GM23248 (cell line): ENCODE measurements around the gene COL12A1. TPM values are rescaled to one million over a fixed set of nuclear protein-coding genes. Genes with fewer than 3 reads are reported as not detected.
A peak's percentile ranks its signal among the peaks of the same experiment; 100 is the strongest.

Experiments
- DNase-seq: peaks from one replicate; pipeline ENCODE4 v3.0.0-alpha.2; 2015
- H2AFZ ChIP-seq: fragments of 200-600 bp; sonication (generic); 2 replicates; pipeline ENCODE4 v1.6.1; 2016; ENCODE audit warnings: antibody characterized with exemption
- H3F3A ChIP-seq: fragments of 200-600 bp; sonication (generic); 2 replicates; pipeline ENCODE4 v1.6.1; 2016; ENCODE audit warnings: mild to moderate bottlenecking, antibody characterized with exemption, mixed run types; ENCODE audit not compliant: insufficient read depth
- H3K27ac ChIP-seq: fragments of 200-600 bp; sonication (generic); 2 replicates; pipeline ENCODE4 v1.5.1; 2016; ENCODE audit warnings: mild to moderate bottlenecking
- H3K27me3 ChIP-seq: fragments of 200-600 bp; sonication (generic); replicated peaks from 2 replicates; pipeline ENCODE4 v1.6.1; 2016; ENCODE audit warnings: mild to moderate bottlenecking; ENCODE audit not compliant: insufficient read depth
- H3K36me3 ChIP-seq: fragments of 200-600 bp; sonication (generic); 2 replicates; pipeline ENCODE4 v1.6.1; 2016; ENCODE audit warnings: low read depth, mild to moderate bottlenecking
- H3K4me1 ChIP-seq: fragments of 200-600 bp; sonication (generic); 2 replicates; pipeline ENCODE4 v1.6.1; 2016; ENCODE audit warnings: mild to moderate bottlenecking; ENCODE audit not compliant: insufficient read depth
- H3K4me2 ChIP-seq: fragments of 200-600 bp; sonication (generic); one replicate; pipeline ENCODE4 v1.6.1; 2016; ENCODE audit warnings: mild to moderate bottlenecking; ENCODE audit not compliant: unreplicated experiment
- H3K4me3 ChIP-seq: fragments of 200-600 bp; sonication (generic); 2 replicates; pipeline ENCODE4 v1.5.1; 2016; ENCODE audit warnings: mild to moderate bottlenecking
- H3K79me2 ChIP-seq: fragments of 200-600 bp; sonication (generic); 2 replicates; pipeline ENCODE4 v1.6.1; 2016; ENCODE audit warnings: mild to moderate bottlenecking; ENCODE audit not compliant: insufficient read depth
- H3K9ac ChIP-seq: fragments of 200-600 bp; sonication (generic); 2 replicates; pipeline ENCODE4 v1.6.1; 2016; ENCODE audit warnings: mild to moderate bottlenecking
- H3K9me2 ChIP-seq: fragments of 200-600 bp; sonication (generic); 2 replicates; pipeline ENCODE4 v1.6.1; 2016; ENCODE audit warnings: mixed run types, mild to moderate bottlenecking, moderate library complexity; ENCODE audit not compliant: insufficient read depth
- H3K9me3 ChIP-seq: fragments of 200-600 bp; sonication (generic); one replicate; pipeline ENCODE4 v1.6.1; 2017; ENCODE audit warnings: low read depth
- H4K20me1 ChIP-seq: fragments of 200-600 bp; sonication (generic); 2 replicates; pipeline ENCODE4 v1.6.0; 2016; ENCODE audit not compliant: insufficient read depth
- EZH2 ChIP-seq: fragments of 200-600 bp; sonication (generic); IDR thresholded peaks from 2 replicates; pipeline ENCODE4 v1.6.1; 2018; ENCODE audit warnings: antibody characterized with exemption, mild to moderate bottlenecking; ENCODE audit not compliant: insufficient read depth, poor library complexity, severe bottlenecking
- EZH2phosphoT487 ChIP-seq: fragments of 200-600 bp; sonication (generic); IDR thresholded peaks from 2 replicates; pipeline ENCODE4 v1.6.1; 2018; ENCODE audit warnings: antibody characterized with exemption, moderate library complexity, mild to moderate bottlenecking, low read depth; ENCODE audit not compliant: insufficient read depth
- WGBS, 2 experiments: methylation state at CpG; one replicate each; pipeline ENCODE4 v1.1.6; 2015 to 2017; ENCODE audit warnings: low lambda C conversion rate in 2 of 2, low coverage in 1 of 2; ENCODE audit errors: missing lambda C conversion rate in 2 of 2; 5-methylcytosine and 5-hydroxymethylcytosine counted together
- in situ Hi-C: fragments of 300-500 bp; cut with MboI; formaldehyde crosslinking; loops from 2 replicates; pipeline ENCODE4 v1.15.0; 2020
- polyA plus RNA-seq: library from polyadenylated mRNA; unstranded; fragments of >200 nt; fragmentation: Nextera tagmentation; extraction: Ambion mirVana; gene quantifications from 2 replicates; pipeline ENCODE4 v1.2.1, GENCODE V29; 2016
- total RNA-seq: library from RNA; depleted of rRNA; stranded (reverse); fragments of >200 nt; shearing (Covaris generic); gene quantifications from 2 replicates; pipeline ENCODE4 v1.2.3, GENCODE V29; 2014

COL12A1 gene
- total and polyA plus RNA-seq, 2 experiments from 2014 or later: 253 to 1,033 TPM

DNA sequence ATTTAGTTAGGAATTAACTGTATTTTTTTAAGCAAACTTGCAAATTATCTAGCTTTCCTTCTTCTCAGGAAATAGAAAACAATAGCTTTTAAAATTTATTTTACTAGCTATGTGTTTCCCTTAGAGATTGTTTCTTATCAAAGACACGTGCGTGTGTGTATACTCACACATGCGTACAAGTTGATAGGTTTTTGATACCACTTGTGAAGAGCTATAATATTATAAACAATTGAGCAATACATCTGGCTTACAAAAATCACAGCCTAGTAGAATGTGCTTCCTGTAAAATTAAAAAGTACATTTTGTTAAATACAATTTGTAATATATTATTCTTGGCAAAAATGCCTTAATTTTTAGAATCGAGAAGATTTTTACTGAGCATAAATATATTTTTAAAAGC is 33.9 kb downstream of the COL12A1 start:
- Histone ChIP-seq H3K79me2 (peaks cover 72% of the 10 kb centered on the region), H3F3A (peaks cover 70% of the 10 kb centered on the region), H3K27ac (no peak overlapping the region), H3K27me3 (no peaks in the 10 kb centered on the region), H3K4me3 (no peak overlapping the region), H4K20me1 (no peaks in the 10 kb centered on the region; the same call in 1 of the 2 replicates), H2AFZ (no peak overlapping the region), H3K4me2 (no peak overlapping the region), H3K9me3 (no peaks in the 10 kb centered on the region), H3K9ac (no peak overlapping the region), H3K9me2 (no peaks in the 10 kb centered on the region), H3K4me1 (peaks cover 36% of the 10 kb centered on the region), H3K36me3 (peaks cover 99% of the 10 kb centered on the region)
- in situ Hi-C loops: no loop called here
- TF ChIP-seq EZH2 (no peak), EZH2phosphoT487 (no peak)
- WGBS, 2 experiments: 75 to 76% methylated on average over 4 of the region's 4 CpGs
- DNase-seq: no peak

DNA sequence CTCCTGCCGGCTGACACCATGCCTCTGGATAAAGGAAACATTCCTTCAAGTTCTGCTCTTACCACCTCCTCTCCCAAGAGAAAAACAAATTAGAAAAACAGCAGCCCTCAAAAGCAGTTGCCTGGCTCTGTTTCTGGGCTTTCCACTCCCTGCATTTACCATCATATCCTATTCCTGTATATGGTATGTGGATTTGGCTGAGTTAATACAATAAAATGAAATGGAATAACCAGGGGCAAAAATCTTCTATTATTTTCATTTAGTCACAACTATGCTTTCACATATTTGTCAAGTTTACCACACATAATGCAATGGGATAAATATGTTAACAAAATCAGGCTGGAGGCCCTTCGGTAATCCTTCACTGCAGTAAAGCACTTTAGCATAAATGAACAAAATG is 34.3 kb downstream of the COL12A1 start:
- H3K36me3 ChIP-seq: peaks cover 97% of the 10 kb centered on the region
- H3K4me1 ChIP-seq: peaks cover 41% of the 10 kb centered on the region
- no peak for TF ChIP-seq EZH2phosphoT487
- TF ChIP-seq EZH2: no peak
- no peak overlapping the region for H2AFZ ChIP-seq
- H4K20me1 ChIP-seq: no peaks in the 10 kb centered on the region; the same call in 1 of the 2 replicates
- DNase-seq: peak; percentile 41
- in situ Hi-C loops: no loop called here
- H3K9me3 ChIP-seq: no peaks in the 10 kb centered on the region
- H3K9me2 ChIP-seq: no peaks in the 10 kb centered on the region
- peaks cover 76% of the 10 kb centered on the region for H3K79me2 ChIP-seq
- peak overlapping the region; percentile 7 for H3K4me2 ChIP-seq
- 72% methylated on average over 2 of the region's 2 CpGs for WGBS, 2 experiments
- H3K27ac ChIP-seq: peak overlapping the region; percentile 35
- H3K27me3 ChIP-seq: no peaks in the 10 kb centered on the region
- no peak overlapping the region for H3K9ac ChIP-seq
- no peak overlapping the region for H3K4me3 ChIP-seq
- peaks cover 72% of the 10 kb centered on the region for H3F3A ChIP-seq

DNA sequence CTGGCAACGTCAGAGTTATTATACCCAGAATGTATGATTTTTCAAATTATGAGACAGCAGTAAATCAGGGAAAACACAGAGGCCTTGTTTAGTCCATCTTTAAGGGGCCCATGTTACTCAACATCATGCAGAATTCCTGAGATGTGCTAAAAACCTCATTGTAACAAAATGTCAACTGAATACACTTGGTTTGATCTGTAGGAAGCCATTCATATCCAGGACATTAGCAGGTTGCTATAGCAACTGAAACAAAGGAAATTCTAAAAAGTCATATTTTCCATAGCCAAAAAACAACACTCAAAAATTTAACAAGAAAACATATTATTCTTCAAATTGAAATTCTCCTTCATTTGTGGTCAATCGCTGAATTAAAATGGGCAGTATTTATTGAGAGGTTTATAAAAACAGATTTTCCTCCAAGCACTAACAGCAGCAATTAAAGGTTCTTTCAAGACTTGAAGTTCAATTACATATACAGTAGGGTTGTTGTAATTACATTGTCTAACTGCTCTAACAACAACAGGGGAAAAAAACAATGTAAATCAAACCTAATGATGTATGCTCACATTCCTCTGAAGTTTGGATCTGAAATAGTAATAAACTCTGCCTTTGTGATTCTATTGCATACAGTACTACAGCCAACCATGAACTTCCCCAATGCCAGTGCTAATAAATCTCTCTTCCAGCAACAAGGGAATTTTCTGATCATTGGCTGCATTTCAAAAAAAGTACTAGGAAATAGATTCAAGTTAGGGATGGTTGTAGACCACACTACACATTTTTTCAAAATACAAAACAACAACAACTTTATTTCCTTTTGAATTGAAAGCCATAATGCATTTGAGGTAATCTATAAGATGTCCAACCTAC is 34.9 kb downstream of the COL12A1 start:
- DNase-seq: peak; percentile 47
- Histone ChIP-seq H3K4me2 (peak overlapping the region; percentile 7), H3K9me2 (no peaks in the 10 kb centered on the region), H3K27me3 (no peaks in the 10 kb centered on the region), H3K4me1 (peaks cover 47% of the 10 kb centered on the region), H3K27ac (peak overlapping the region; percentile 35), H3K4me3 (no peak overlapping the region), H3F3A (peaks cover 74% of the 10 kb centered on the region), H3K36me3 (peaks cover 92% of the 10 kb centered on the region), H3K9me3 (no peaks in the 10 kb centered on the region), H3K79me2 (peaks cover 76% of the 10 kb centered on the region), H2AFZ (no peak overlapping the region), H3K9ac (no peak overlapping the region), H4K20me1 (no peaks in the 10 kb centered on the region; the same call in 1 of the 2 replicates)
- WGBS, 2 experiments: 35 to 46% methylated on average over 2 of the region's 2 CpGs
- in situ Hi-C loops: no loop called here
- TF ChIP-seq EZH2: no peak
- TF ChIP-seq EZH2phosphoT487: no peak

GRCh38 chr6:75169689-75170586 is 35.9 kb downstream of the COL12A1 start:
- Histone ChIP-seq H3K27me3 (no peaks in the 10 kb centered on the region), H3K9me3 (no peaks in the 10 kb centered on the region), H3K4me3 (no peak overlapping the region), H3K79me2 (peaks cover 76% of the 10 kb centered on the region), H3K27ac (peak overlapping the region; percentile 35), H3K9me2 (no peaks in the 10 kb centered on the region), H3K36me3 (peaks cover 88% of the 10 kb centered on the region), H3K4me2 (no peak overlapping the region), H2AFZ (no peak overlapping the region), H3F3A (peaks cover 74% of the 10 kb centered on the region), H3K4me1 (peaks cover 49% of the 10 kb centered on the region), H3K9ac (no peak overlapping the region), H4K20me1 (no peaks in the 10 kb centered on the region; the same call in 1 of the 2 replicates)
- no peak for DNase-seq
- in situ Hi-C loops: no loop called here
- 98 to 100% methylated on average over 2 of the region's 2 CpGs for WGBS, 2 experiments
- TF ChIP-seq EZH2phosphoT487 (no peak), EZH2 (no peak)
